Glomerular visceral epithelial cell (primary cell): ENCODE results near the gene INPP5K.
"Not testable (repeated sequence)": the region's sequence is repeated elsewhere in the genome, so short reads cannot be mapped to it uniquely, and the experiment has no call there.

Experiments
- DNase-seq: peaks from one replicate; pipeline ENCODE4 v3.0.0-alpha.2; 2016; ENCODE audit errors: extremely low spot score

INPP5K gene

DNA sequence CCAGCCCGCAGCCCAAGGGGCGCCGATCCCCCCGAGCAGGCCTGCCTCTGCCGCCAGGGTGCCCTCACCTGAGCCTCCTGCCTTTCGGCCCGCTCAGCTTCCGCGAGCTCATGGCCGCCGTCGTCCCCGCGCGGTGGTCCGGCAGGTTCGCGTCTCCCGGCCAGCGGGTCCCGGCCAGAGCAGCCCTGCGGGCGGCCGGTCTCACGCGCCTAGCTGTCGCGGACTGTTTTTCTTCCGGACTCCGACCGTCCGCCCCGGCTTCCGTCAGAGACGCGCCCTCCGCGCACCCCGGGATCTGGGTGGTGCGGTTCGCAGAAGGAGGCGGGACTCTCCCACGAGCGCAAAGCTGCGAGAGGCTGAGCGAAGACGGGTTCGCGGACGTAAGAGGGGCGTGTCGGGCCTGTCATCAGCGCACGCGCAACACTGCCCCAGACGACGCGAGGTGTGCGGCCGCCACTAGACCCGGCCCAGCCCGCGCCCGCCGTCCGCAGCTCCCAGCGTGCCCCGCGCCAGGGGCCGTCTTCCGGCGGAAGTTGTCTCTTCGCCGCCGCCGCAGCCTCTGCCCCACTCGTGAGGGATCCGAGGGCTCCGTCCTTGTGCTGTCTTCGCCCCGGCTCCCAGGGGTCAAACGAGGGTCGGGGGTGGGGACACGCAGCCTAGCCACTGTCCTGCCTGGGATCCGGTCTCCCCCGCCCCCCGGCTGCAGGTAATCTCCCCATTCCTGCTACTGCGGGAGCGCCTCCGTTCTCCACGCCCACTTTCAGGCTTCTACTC is at the start of gene INPP5K:
Gene INPP5K (minus strand): TSS at position 225 of the 774 bp plus-strand sequence. CDS start 113 bp downstream, at position 112.
- peak; percentile 99 for DNase-seq

DNA sequence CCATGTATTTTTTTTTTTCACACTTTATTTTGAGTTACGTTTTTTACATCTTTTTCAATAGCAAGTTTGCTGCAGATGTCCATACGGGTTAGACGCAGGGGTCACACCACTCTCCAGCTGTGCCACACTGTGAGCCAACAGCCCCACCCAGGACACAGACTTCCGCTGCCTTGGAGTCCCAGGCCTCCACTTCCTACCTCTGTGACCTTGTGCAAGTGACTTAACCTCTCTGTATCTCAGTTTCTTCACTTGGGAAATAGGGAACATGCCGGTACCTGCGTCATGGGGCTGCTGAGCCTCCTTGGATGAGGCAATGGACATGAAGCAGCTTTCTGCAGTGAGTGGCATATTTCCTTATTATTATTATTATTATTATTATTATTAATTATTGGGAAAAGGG is 49.5 kb upstream of the INPP5K start:
- DNase-seq: no peak

DNA sequence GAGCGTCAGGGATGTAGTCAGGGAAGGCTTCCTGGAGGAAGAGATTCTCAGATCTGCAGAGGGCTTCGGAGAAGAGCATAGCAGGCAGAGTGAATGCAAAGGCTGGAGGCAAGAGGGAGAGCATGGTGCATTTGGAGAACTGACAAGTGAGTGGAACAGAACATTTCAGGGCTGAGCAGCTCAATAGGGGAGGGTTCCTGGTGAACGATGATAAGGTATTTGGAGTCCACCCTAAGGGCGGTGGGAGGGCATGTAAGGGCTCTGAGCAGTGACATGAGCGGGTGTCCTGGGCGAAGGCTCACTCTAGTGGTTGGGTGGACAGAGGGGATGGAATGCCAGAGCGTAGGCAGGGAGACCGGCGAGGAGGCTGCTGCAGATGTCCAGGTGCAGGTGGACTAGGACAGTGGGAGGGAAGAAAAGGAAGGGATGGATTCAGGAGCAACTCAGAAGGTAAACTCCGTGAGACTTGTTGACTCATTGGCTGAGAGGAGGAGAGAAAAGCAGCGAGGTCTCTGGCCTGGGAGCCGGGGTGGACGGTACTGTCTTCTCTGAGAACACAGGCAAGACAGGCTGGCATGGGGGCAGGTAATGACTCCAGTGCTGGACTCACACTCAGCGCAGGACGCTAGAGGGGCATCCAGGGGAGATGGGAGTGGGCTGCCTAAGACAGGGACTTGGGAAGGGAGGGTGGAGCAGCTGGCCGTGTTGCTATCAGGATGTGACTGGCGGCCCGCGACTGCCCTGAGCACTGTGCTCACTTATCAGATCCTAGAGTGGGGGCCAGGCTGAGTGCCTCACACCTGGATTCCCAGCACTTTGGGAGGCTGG is 47.6 kb upstream of the INPP5K start:
- no peak for DNase-seq

DNA sequence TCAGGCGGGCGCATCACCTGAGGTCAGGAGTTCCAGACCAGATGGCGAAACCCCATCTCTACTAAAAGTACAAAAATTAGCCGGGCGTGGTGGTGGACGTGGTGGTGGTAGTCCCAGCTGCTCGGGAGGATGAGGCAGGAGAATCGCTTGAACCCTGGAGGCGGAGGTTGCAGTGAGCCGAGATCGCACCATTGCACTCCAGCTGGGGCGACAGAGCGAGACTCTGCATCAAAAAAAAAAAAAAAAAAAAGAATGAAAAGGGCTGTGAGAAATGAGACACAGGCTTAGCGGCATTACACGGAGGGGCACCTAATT is 47.0 kb upstream of the INPP5K start:
- DNase-seq: not testable (repeated sequence)

DNA sequence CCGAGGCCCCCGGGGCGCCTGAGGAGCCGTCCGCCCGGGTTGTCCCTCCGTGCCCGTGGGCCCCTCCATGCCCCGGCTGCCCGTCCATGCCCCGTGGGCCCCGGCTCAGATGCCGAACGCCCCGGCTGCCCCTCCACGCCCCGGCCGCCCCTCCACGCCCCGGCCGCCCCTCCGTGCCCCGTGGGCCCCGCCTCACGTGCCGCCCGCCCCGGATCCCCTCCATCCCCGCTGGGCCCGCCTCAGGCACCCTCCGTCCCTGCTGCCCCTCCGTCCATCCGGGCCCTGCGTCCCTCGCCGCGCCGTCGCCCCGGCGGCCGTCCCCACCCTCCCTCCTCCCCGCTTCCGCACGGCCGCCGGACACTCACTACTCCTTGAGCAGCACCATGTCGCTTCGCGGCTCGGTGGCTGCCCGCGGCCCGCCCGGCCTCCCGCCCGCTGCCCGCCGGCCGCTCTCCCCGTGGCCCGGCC is 45.8 kb upstream of the INPP5K start:
- DNase-seq: no peak

DNA sequence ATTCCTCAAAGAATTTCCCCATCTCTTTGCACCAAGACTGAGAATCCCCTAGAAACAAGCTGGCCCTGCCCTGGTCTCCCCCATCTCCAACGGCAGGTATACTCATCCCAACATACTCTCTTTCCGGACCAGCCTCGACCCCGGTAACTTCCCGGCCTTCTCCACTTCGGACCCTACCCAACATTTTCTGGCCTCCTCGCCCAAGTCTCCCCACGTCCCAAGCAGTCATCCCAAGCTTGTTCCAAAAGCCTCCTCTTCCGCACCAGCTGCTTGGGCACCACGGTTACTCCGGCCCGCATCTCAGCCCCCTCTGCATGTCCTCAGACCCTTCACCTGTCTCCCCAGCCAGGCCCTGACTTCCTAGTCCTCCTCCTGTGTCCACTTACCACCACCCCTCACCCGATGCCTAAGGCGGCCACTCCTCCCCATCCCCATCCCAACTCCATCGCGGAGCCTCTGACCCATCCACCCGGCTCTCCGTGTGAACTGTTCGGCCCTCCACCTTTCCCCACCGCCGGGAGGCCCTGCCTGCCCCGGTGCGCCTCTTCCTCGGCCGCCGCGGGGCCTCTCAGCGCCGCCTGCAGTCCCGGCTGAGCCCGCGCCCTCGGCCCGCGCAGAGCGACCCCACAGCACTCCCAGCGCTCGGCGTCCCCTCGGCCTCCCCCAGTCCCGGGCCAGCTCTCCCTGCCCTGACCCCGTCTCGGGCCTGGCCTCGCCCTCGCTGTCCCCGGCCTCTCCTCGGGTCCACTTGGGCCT is 45.2 kb upstream of the INPP5K start:
- no peak for DNase-seq

DNA sequence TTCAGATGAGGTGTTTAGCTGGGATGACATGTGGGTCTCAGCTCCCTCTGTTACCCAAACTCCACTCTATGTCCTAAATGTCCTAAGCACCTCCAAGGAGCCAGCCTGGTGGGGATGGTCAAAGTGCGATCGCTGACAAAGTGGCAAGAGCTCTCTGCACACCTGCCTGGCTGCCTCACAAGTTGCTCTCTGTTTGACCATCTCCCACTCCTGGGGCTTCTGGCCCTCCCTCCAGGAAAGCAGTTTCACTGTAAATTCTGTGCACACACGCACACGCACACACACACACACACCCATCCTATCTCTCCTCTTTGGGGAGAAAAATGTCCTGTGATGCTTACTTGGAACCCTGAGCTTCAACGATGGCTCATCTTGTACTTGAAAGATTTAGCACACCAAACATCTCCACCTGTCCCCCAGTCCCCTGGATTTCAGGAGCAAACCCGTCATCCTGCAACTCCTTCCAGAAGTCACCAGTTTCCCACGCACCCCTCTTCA is 44.5 kb upstream of the INPP5K start:
- DNase-seq: no peak

DNA sequence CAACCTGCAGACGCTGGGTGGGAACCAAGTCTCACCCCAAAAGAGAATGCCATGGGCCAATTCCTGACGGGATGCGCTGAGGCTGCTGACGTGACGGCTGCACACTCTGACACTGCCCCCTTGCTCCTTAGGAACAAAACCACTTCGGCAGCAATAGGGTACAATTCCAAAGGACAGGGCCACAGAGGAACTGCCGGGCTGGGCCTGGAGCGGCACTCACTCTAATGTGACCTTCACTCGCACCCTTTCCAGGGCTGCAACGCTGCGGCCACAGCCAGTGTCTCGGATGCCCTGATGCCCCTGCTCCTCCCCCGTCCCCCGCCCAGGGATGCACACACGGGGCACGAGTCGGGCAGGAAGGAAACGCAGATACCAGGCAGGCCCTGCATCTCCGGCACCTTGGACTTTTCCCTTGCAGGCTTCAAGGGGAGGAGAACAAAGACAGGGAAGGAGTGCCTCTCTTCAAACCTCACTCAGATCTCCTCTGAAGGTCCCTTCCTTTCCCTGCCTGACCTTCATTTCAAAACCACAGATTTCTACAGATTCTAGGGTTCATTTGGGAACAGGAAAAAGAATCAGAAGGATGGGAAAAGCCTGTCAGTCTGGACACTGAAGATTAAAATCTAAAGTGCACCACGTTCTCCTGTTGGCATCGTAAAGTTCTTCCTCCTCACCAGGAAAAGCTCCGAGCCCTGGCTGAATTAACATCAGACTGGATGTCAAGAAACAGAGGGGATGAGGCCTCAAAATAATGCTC is 43.9 kb upstream of the INPP5K start:
- no peak for DNase-seq

DNA sequence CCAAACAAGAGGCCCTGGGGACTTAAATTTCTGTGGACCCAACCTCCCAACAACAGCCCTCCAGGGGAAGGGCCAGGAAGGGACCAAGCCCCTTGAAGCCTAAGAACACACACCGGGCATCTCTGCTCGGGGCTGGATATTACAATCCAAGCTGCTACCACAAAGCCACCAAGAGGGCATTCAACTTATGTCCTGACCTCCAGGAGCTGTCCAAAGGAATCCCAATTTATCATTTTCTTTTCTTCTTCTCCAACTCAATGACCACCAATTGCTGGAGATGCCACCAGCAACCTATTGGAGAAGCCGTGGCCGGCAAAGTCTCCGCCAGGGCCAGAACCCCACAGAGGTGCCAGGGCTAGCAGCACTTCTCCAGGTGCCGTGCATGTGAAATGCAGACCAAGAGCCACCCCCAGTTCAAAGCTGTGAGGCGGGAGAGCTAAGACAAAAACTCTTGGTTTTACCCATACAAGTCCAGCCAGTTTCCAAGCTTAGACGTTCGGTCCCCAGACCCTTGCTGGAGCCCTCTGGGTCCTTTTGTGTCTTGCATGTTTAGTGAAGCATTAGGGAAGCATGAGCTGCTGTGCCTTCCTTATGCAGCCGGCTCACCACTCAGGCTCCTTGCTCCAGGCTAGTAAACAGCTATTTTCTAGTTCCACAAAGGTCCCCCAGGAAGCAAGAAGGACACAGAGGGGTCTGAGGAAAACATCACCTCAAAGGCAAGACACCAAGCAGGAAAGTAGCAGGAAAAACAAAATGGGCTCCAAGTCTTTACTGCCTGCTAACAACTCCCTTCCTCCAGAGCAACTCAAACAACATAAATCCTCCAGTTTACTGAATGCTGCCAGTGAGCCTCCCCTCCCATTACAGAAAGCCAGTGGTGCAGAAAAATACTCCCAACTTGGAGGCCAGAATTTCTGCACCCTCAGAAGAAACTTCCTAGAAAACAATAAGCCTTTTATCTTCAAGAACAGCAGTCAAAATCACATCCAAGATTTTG is 42.9 kb upstream of the INPP5K start:
- no peak for DNase-seq

DNA sequence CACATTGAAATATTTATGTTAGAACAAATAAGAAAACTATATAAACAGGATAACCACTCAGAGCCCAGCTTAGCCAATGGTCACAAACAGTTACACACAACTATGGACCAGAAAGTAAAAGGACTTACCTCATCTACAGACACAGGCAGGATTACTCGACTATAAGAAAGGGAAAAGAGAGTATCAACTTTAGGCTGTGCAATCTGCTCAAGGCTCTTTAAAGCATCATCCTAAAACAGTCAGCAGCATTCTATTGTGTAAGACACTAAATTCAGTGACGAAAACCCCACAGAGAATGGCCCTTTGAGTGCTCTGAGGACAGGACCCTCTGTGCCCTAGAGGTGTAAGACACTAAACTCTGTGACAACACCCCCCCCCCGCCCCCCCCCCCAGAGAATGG is 42.0 kb upstream of the INPP5K start:
- no peak for DNase-seq

DNA sequence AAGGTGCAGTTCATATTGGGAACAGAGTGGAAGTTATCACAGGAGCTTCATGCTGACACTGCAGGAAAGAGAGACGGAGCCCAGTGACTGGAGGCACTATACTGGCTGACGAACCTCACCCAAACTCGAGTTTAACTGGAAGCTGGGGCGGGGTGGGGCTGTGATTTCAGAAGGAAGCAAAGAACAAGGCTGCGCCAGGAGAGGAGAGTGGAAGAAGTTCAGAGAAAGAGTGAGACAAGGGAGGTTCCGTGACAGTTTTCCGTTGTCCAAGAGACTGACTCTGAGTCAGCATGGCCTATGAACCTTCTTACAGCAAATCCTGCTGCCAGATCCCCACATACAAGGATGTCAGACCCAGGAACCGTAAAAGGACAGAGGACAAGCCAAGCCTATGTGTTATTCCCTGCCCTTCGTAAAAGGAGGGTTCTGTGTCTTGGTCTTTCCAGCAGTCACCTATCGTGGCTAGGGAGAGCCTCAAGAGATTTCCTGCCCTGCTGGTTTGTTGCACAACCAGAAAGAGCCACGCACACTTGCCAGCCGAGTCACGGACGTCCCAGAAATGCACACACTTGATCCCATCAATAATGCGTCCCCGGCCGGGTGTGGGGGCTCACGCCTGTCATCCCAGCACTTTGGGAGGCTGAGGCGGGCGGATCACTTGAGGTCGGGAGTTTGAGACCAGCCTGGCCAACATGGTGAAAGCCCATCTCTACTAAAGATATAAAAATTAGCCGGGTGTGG is 41.1 kb upstream of the INPP5K start:
- DNase-seq: no peak

DNA sequence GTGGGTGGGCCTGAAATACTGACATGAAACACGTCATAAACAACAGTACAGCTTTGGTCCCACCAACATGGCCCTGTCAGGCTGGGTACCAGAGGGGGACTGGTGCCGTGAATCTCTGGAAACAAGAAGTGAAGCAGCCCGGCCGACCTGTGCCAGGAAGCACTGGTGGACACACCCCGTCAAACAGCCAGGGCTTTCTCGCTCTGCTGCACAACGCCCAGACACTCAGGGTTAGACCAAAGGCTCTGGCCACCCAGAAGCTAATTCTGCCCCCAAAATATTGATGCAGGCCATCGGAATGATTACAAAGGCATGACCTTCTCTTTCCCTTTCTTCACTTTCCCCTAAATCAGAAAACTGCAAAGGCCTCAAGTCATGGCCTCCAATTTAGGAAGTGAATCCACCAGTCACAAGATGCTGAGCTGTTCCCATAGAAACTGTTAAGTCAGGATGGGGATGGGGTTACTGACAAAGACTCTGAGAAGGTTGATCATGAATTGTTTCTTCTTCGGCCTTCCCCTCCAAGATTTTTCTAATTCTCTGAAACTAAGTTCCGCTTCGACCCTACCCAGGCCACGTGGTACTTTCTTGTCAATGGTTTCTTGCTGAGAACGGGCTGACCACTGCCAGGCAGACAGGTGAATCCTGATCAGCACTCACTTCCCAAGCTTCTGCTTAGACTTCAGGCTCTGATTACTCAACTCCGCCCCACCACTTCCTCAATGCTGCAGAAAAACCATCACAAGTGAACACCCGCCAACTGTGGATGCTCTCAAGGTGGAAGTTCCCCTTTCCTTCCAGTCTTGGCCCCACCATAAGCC is 39.4 kb upstream of the INPP5K start:
- no peak for DNase-seq

DNA sequence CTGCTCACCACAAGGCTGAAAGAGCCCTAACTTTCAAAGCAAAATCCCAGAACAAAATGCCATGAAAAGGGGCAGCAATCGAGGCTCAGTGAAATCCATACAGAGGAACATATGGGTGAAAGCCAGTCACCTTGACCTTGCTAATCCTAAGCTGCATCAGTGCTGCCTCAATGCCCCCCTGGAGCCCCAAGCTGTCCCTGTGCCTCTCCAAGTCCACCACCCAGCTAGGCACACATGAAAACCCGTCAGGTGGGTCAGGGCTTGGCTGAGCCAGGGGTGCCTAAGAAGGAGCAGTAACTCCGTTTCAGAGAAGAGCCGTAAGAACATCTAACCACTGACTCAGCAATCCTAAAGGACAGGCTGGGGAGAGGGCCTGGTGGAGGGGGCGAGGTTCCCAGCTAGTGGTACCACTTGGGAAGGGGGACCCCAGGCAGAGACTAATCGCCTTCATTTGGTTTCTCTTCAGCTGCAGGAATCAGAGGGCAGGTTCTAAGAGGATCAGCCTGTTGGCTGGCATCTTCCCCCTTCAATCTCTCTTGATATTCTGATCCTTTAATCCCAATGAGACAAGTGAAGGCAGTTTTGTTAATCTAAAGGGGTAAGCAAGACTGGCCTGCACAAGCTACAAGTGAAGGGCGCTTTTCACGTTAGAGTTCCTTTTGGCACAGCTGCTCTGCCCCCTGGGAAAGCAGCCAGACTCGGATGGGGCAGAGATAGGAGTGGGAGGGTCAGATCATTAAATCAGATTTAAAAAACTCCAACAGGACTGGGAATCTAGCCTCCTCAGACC is 38.5 kb upstream of the INPP5K start:
- DNase-seq: no peak

DNA sequence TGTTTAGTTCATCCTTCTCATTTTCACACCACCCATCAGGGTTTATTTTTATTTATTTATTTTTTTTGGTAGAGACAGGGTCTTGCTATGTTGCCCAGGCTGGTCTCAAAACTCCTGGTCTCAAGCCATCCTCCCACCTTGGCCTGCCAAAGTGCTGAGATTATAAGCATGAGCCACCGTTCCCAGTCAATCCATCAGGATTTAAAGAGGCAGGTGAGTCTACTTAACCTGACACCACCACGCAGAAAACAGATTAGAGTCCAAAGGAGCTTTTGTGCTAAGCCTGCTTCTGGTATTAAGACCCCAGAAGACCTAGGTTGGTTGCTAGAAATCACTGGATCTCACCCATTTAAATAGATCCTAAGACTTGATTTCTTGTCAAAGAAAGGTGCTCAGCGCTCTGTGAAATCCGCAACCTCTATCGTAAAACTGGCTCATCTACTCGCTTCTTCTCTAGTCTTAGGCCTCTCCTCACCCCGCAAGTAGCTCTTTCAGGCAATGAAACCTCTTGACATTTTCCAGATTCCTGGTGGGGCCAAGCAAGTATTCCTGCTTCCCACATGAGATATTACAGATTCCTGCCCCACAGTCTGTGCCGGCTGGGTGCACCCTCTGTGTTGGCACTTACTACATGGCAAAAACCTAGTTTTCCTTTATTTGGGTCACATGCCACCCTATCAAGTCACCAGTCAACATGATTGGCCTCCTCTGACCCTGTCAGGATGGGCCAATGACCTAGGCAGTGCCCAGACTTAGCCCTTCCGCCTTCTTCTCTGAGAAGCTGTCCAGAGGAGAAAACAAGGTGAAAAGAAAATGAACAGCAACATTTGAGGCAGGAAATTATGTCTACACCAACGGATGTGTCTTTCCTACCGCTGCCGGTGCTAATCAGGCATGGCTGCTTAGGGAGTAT is 37.2 kb upstream of the INPP5K start:
- no peak for DNase-seq

DNA sequence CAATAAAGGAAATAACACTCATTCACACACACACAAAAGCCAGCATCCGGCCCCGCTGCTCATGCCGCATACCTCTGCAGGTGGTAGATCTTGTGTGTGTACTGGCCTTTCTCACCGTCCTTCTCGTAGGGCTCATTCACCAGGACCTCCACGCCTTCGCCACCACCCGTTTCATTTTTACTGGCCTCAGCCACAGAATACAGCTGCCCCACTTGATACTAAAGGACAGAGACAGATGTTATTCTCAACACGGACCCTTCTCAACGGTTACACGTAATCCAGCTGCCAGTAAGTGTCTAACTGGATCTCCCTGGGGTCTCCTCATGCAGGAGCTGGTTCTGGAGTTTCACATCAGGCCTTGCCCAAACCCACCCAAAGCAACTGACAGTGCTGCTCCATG is 36.5 kb upstream of the INPP5K start:
- DNase-seq: no peak

DNA sequence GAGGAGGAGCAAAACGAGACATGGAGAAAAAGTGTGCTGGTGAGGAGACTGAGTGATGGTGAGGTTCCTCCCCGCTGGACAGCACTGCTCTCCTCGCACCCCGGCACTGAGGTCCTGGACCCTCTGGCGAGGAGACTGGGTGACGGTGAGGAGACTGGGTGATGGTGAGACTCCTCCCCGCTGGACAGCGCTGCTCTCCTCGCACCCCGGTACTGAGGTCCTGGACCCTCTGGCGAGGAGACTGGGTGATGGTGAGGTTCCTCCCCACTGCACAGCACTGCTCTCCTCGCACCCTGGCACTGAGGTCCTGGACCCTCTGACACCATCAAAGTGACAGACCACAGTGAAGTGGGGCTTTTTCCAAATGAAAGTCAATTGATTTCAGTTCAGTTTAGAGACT is 35.3 kb upstream of the INPP5K start:
- no peak for DNase-seq

DNA sequence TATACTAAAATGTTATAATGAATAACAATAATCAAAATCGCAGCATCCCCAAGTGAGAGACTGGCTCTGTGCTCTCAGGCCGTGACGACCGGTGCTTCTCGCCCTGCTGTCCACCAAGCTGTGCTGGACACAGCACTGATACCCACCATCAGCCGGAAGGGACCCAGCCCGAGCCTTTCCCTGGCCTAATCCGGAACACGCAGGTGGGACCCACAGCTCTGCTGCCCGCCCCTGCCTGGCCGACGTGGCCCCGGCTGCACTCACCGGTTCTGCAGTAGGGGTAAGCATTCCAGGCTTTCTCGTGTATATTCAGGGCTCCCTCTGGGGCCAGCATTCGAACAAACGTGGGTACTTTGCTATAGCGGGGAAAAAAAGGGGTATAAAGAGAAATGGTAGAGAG is 31.6 kb upstream of the INPP5K start:
- DNase-seq: no peak
